HFFc6 (cell line): ENCODE measurements around the gene POC5. TPM values are rescaled to one million over a fixed set of nuclear protein-coding genes. Genes with fewer than 3 reads are reported as not detected.

Experiments
- DNase-seq: peaks from one replicate; pipeline ENCODE4 v3.0.0-alpha.2; 2018
- H3K27ac Mint-ChIP-seq: 2 replicates; pipeline ENCODE4 v1.8.0; 2020; ENCODE audit warnings: mild to moderate bottlenecking, mixed read lengths
- H3K27me3 Mint-ChIP-seq: 2 replicates; pipeline ENCODE4 v1.8.0; 2021; ENCODE audit warnings: mild to moderate bottlenecking, moderate library complexity, mixed read lengths; ENCODE audit not compliant: insufficient read depth
- H3K36me3 Mint-ChIP-seq: 2 replicates; pipeline ENCODE4 v1.8.0; 2021; ENCODE audit warnings: low read depth, mixed read lengths
- H3K4me1 Mint-ChIP-seq: 2 replicates; pipeline ENCODE4 v1.8.0; 2020; ENCODE audit warnings: low read depth, mixed read lengths
- H3K4me3 Mint-ChIP-seq: 2 replicates; pipeline ENCODE4 v1.8.0; 2020; ENCODE audit warnings: mild to moderate bottlenecking, moderate library complexity, mixed read lengths
- H3K9me3 Mint-ChIP-seq: 2 replicates; pipeline ENCODE4 v1.8.0; 2020; ENCODE audit warnings: mild to moderate bottlenecking, mixed read lengths
- CTCF ChIP-seq: fragments of 200-600 bp; sonication (generic); IDR thresholded peaks from 2 replicates; pipeline ENCODE4 v1.5.0; 2021; ENCODE audit warnings: antibody characterized with exemption, mild to moderate bottlenecking
- total RNA-seq, 6 experiments: library from RNA; stranded (reverse); fragmentation: NEBNext Ultra II Directional; extraction: Animal tissue kit (Norgen Biotek cat#: 25700); gene quantifications; 2 replicates in 1 of 6; 3 replicates in 5 of 6; pipeline ENCODE4 v1.2.3, GENCODE V29; 2021

Gene POC5
- total RNA-seq, 6 experiments from 2014 or later: 3.7 to 6.9 (median 5.4) TPM

- DNase-seq: no peak
- TF ChIP-seq CTCF: no peak
- no peaks in the 10 kb centered on the region for H3K9me3 Mint-ChIP-seq
Measured at GRCh38 chr5:75637949-75638348, 79.3 kb downstream of the POC5 start.

GRCh38 chr5:75632321-75632720, 84.9 kb downstream of the POC5 start:
- H3K4me3 Mint-ChIP-seq: no peak overlapping the region
- H3K27me3 Mint-ChIP-seq: no peaks in the 10 kb centered on the region; the same call in none of the 2 replicates
- H3K9me3 Mint-ChIP-seq: no peaks in the 10 kb centered on the region
- H3K4me1 Mint-ChIP-seq: no peaks in the 10 kb centered on the region
- no peak overlapping the region for H3K27ac Mint-ChIP-seq
- DNase-seq: no peak
- TF ChIP-seq CTCF: no peak
- no peaks in the 10 kb centered on the region for H3K36me3 Mint-ChIP-seq

More at GRCh38 chr5:75637949-75638348, 79.3 kb downstream of the POC5 start:
- Mint-ChIP-seq H3K27ac (no peak overlapping the region), H3K4me3 (no peak overlapping the region), H3K27me3 (no peaks in the 10 kb centered on the region; the same call in none of the 2 replicates), H3K4me1 (peaks cover 18% of the 10 kb centered on the region), H3K36me3 (no peaks in the 10 kb centered on the region; the same call in 1 of the 2 replicates)

GRCh38 chr5:75630875-75631274, 86.4 kb downstream of the POC5 start:
- H3K4me3 Mint-ChIP-seq: no peak overlapping the region
- no peaks in the 10 kb centered on the region for H3K9me3 Mint-ChIP-seq
- H3K27me3 Mint-ChIP-seq: no peaks in the 10 kb centered on the region; the same call in 1 of the 2 replicates
- TF ChIP-seq CTCF: no peak
- DNase-seq: no peak
- H3K27ac Mint-ChIP-seq: no peak overlapping the region
- H3K36me3 Mint-ChIP-seq: no peaks in the 10 kb centered on the region
- no peaks in the 10 kb centered on the region for H3K4me1 Mint-ChIP-seq

GRCh38 chr5:75627801-75628200, 89.4 kb downstream of the POC5 start:
- Mint-ChIP-seq H3K27ac (no peak overlapping the region), H3K4me3 (no peak overlapping the region), H3K4me1 (peaks cover 11% of the 10 kb centered on the region), H3K9me3 (no peaks in the 10 kb centered on the region), H3K27me3 (no peaks in the 10 kb centered on the region; the same call in 1 of the 2 replicates), H3K36me3 (no peaks in the 10 kb centered on the region)
- no peak for TF ChIP-seq CTCF
- DNase-seq: no peak

- DNase-seq: no peak
- H3K27me3 Mint-ChIP-seq: no peaks in the 10 kb centered on the region; the same call in 1 of the 2 replicates
- no peaks in the 10 kb centered on the region for H3K36me3 Mint-ChIP-seq
- no peak for TF ChIP-seq CTCF
- H3K27ac Mint-ChIP-seq: no peak overlapping the region
- peaks cover 11% of the 10 kb centered on the region for H3K4me1 Mint-ChIP-seq
- no peak overlapping the region for H3K4me3 Mint-ChIP-seq
- H3K9me3 Mint-ChIP-seq: no peaks in the 10 kb centered on the region
Measured at GRCh38 chr5:75626959-75627358, 90.3 kb downstream of the POC5 start.

Other genes with a start within 250 kb of the POC5 start
- gene CERT1, start 205.8 kb downstream of the POC5 start, total RNA-seq: 10 to 100 TPM; 19.4 to 28.3 (median 22.4) TPM
- gene POLK, start 205.5 kb downstream of the POC5 start, total RNA-seq: 10 to 100 TPM; 25.5 to 30.8 (median 28.7) TPM
- gene ANKDD1B, start 106.0 kb downstream of the POC5 start, total RNA-seq: under 1 TPM in 5 of 6 experiments, not detected in 1; 0.09 to 0.17 (median 0.14) TPM